GM18517 (cell line): ENCODE measurements around the gene URM1.
A peak's percentile ranks its signal among the peaks of the same experiment; 100 is the strongest.
"Not testable (repeated sequence)": the region's sequence is repeated elsewhere in the genome, so short reads cannot be mapped to it uniquely, and the experiment has no call there.

Experiments used
- ATAC-seq: cut with Tn5 transposase; IDR thresholded peaks from one replicate; pipeline ENCODE4 v1.9.1; 2021; ENCODE audit warnings: mild to moderate bottlenecking, moderate library complexity; ENCODE audit not compliant: unreplicated experiment

URM1 gene

GRCh38 chr9:128370752-128371629 is at the start of gene URM1:
TSS of gene URM1 (plus strand) at chr9:128371374. CDS start at chr9:128371381, 7 bp downstream.
- peak; percentile 76 for ATAC-seq

GRCh38 chr9:128321879-128322403 is 49.2 kb upstream of the URM1 start:
- ATAC-seq = peak; percentile 18

DNA sequence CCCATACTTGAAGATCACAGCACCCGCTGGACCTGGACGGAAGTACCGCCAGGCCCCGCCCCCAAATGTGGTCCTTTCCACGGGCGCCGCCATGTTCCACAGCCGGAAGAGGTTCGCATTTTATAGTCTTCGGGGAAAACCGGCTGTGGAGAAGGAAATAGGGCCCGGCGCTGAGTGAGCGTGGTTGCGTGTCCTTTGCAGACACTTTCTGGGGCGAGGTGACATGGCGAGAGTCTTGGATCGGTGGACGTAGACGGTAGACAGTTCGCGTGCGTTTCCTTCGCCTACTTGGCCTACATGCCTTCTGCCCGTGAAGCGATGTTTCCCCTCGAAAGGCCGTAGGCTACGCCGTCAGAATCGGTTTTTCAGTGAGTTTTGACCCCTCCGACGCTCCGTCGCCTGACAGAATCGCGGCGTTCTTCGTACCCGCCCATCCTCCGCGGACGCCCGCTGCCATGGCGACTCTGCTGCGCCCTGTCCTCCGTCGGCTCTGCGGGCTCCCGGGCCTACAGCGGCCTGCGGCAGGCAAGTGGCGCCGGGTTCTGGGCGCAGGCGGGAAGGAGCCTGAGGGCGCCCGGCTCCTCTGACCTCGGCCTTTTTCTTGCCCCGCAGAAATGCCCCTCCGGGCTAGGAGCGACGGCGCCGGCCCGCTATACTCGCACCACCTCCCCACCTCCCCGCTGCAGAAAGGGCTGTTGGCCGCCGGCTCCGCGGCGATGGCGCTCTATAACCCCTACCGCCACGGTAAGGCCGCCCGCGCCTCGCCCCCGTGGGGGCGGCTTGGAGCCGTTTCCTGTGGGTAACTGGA is 48.6 kb upstream of the URM1 start, which contains the start of the genes COQ4 and TRUB2:
TSS of gene COQ4 (plus strand) at position 436 of the 808 bp plus-strand sequence. CDS start at position 456, 20 bp downstream.
TSS of gene TRUB2 (minus strand) at position 44 of the 808 bp plus-strand sequence. CDS start at position 5, 39 bp downstream.
- peak; percentile 72 for ATAC-seq

GRCh38 chr9:128323212-128323730 is 47.9 kb upstream of the URM1 start:
- peak; percentile 3 for ATAC-seq

GRCh38 chr9:128323791-128324190 is 47.4 kb upstream of the URM1 start:
- no peak for ATAC-seq

- no peak for ATAC-seq
Measured at GRCh38 chr9:128324401-128324800, 46.8 kb upstream of the URM1 start.

DNA sequence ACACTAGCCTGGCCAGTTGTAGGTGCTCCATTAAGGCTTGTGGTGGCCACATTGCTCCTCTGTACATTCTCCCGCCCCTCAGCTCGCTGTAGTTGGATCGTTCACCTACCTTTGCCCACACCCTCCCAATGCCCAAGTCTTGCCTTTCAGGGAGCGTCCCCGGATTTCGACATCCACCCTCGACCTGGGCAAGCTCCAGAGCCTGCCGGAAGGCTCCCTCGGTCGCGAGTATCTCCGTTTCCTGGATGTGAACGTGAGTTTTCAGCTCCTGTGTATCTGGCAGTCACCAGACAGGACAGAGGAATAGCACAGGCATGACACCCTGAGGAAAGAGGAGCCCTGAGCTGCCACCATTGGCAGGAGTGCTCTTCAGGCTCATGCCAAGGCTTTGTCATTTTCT is 45.5 kb upstream of the URM1 start:
- no peak for ATAC-seq

- no peak for ATAC-seq
Measured at GRCh38 chr9:128333451-128333869, 37.7 kb upstream of the URM1 start.

DNA sequence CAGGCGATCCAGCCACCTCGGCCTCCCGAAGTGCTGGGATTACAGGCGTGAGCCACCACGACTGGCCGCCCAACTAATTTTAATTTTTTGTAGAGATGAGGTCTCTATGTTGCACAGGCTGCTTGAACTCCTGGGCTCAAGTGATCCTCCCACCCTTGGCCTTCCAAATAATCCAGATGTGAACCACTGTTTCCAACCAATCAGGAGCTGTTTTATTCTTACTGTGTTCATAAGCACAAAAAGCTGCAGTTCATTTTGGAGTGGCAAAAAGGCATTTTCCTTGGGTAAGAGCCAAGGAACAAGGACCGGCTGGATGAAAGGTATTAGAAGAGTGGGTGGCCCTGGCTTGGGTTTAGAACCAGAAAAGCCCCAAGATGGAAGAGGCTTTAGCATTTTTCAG is 36.0 kb upstream of the URM1 start:
- ATAC-seq = no peak

DNA sequence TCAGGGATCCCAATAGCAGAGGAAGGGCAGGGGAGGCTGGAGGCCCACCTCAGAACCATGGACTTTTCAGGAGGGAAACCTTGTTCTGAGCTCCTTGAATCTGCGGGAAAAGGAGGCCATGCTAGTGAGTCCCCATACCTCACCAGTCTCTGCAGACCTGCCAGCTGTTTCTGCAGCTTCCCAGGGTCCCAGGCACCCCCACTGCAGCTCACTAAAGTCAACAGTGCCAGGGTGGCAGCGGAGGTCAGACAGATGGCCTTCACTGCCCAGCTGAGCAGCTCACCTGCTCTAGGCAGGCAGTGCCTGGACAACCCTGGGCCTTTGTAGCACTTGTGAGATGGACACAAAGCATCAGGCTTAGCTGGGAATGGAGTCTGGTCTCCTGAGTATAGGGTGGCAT is 35.3 kb upstream of the URM1 start:
- ATAC-seq = no peak

- ATAC-seq = no peak
Measured at GRCh38 chr9:128337936-128338335, 33.2 kb upstream of the URM1 start.

GRCh38 chr9:128338852-128339614 is 32.1 kb upstream of the URM1 start:
- ATAC-seq = not testable (repeated sequence)

- ATAC-seq = peak; percentile 44
Measured at GRCh38 chr9:128339761-128340690, 31.1 kb upstream of the URM1 start, which contains the start of gene SLC27A4. TSS of gene SLC27A4 (plus strand) at chr9:128340527. CDS start at chr9:128343133, 2,606 bp downstream.

GRCh38 chr9:128340691-128341434 is 30.3 kb upstream of the URM1 start:
- ATAC-seq = peak; percentile 31

DNA sequence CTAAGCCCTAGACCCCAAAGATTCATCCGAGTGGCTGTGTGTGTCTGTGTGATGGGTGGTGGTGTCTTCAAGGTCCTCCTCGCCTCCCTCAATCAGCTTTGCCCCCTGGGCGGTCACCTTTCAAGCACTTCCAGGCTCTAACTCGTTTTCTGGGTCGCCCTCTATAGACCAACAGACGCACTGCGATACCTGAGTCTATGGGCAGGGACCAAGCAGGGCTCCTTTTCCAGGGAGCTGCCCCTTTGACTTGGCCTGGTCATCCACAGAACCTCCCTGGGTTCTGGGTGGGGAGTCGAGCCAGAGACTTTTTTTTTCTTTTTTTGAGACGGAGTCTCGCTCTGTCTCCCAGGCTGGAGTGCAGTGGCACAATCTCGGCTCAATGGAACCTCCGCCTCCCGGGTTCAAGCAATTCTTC is 29.7 kb upstream of the URM1 start:
- ATAC-seq = no peak

GRCh38 chr9:128342971-128343680 is 28.0 kb upstream of the URM1 start:
- no peak for ATAC-seq

DNA sequence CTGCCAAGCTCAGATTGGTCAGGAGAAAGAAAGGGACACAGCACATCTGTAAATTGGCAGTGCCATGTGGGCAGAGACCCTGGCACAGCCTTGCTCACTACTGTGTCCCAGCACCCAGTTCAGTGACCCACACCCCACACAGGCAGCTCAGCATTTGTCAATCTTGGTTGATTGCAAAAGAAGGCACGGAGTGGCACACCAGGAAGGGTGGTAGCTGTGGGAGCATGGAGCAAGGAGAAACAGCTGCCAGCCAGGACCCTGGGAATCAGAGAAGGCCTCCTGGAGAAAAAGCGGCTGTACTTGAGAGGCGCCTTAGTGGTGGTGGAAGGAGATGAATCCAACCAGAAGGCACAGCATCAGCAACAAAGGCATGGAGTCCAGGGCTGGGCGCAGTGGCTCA is 27.3 kb upstream of the URM1 start:
- ATAC-seq = no peak
